HepG2 (cell line): ENCODE results near the gene CUL7. TPM values are rescaled to one million over a fixed set of nuclear protein-coding genes. Genes with fewer than 3 reads are reported as not detected.

Experiments
- AHDC1 ChIP-seq: sonication (generic); formaldehyde crosslinking; IDR thresholded peaks from 2 replicates; pipeline ENCODE4 v1.5.1; 2020; ENCODE audit warnings: mild to moderate bottlenecking, missing genetic modification reagents, borderline replicate concordance
- ATF7 ChIP-seq, 2 experiments: fragments of 450-650 bp in 1 of 2; sonication (generic) in 1 of 2; formaldehyde crosslinking in 1 of 2; IDR thresholded peaks; 2 replicates each; pipeline versions ENCODE4 v1.4.0 to v1.6.1; 2016 to 2020; ENCODE audit warnings: antibody characterized with exemption in 1 of 2, mild to moderate bottlenecking in 1 of 2, missing genetic modification reagents in 1 of 2
- DR1 ChIP-seq: sonication (generic); formaldehyde crosslinking; IDR thresholded peaks from 2 replicates; pipeline ENCODE4 v1.8.0; 2021; ENCODE audit warnings: mild to moderate bottlenecking, missing genetic modification reagents, inconsistent platforms
- IRF2 ChIP-seq: IDR thresholded peaks from 2 replicates; pipeline ENCODE4 v1.6.1; 2018; ENCODE audit warnings: missing genetic modification reagents, missing compliant biosample characterization
- MAZ ChIP-seq, 2 experiments: sonication (generic) in 1 of 2; formaldehyde crosslinking in 1 of 2; IDR thresholded peaks; 2 replicates each; pipeline versions ENCODE4 v1.5.0 to v1.6.1; 2012 to 2020; ENCODE audit warnings: low read depth in 2 of 2, mild to moderate bottlenecking in 2 of 2, borderline replicate concordance in 1 of 2, improper control_type of control experiment in 1 of 2, low read length in 1 of 2, missing genetic modification reagents in 1 of 2, moderate library complexity in 1 of 2
- SMAD9 ChIP-seq: sonication (generic); formaldehyde crosslinking; IDR thresholded peaks from 2 replicates; pipeline ENCODE4 v1.5.1; 2020; ENCODE audit warnings: mild to moderate bottlenecking, missing genetic modification reagents
- SNAPC4 ChIP-seq: sonication (generic); formaldehyde crosslinking; IDR thresholded peaks from 2 replicates; pipeline ENCODE4 v1.4.0; 2020; ENCODE audit warnings: mild to moderate bottlenecking, missing genetic modification reagents
- TAF15 ChIP-seq: fragments of 200-400 bp; formaldehyde crosslinking; IDR thresholded peaks from one replicate; pipeline ENCODE4 v1.6.1; 2018; ENCODE audit warnings: mild to moderate bottlenecking, low read depth, low read length; ENCODE audit not compliant: poor library complexity, severe bottlenecking
- ZNF281 ChIP-seq: sonication (generic); formaldehyde crosslinking; IDR thresholded peaks from 2 replicates; pipeline ENCODE4 v1.4.0; 2020; ENCODE audit warnings: missing genetic modification reagents, borderline replicate concordance
- ZNF335 ChIP-seq: sonication (generic); formaldehyde crosslinking; IDR thresholded peaks from 2 replicates; pipeline ENCODE4 v1.4.0; 2020; ENCODE audit warnings: missing genetic modification reagents
- ZNF354B ChIP-seq: sonication (generic); formaldehyde crosslinking; IDR thresholded peaks from 2 replicates; pipeline ENCODE4 v1.8.0; 2022; ENCODE audit warnings: mild to moderate bottlenecking, missing genetic modification reagents
- polyA plus RNA-seq, 8 experiments: library from polyadenylated mRNA; depleted of rRNA in 3 of 8; stranded (reverse) in 7 of 8; unstranded in 1 of 8; fragments of >200 nt; fragmentation: Illumina TruSeq in 4 of 8; extraction: Trizol in 4 of 8; gene quantifications; 2 replicates each; pipeline versions ENCODE4 v1.2.1 to v1.2.3, GENCODE V29; 2011 to 2016; ENCODE audit warnings: low read depth in 4 of 8, missing spikeins in 1 of 8, mixed read lengths in 1 of 8; ENCODE audit not compliant: insufficient read depth in 1 of 8
- total RNA-seq, 5 experiments: library from RNA; depleted of rRNA; stranded (reverse); fragments of >200 nt; fragmentation: Illumina TruSeq; extraction: Trizol; gene quantifications; 2 replicates each; pipeline ENCODE4 v1.2.3, GENCODE V29; 2016; ENCODE audit warnings: low read depth in 1 of 5
- TF ChIP-seq, protein P1 (sequence below): sonication (generic); formaldehyde crosslinking; conservative IDR thresholded peaks from 2 replicates; pipeline ENCODE4 v1.5.0; 2020; ENCODE audit warnings: missing genetic modification reagents

Gene CUL7
- total and polyA plus RNA-seq, 2 of the 13 experiments (the other 11 are each of a cell fraction or from before 2014, with no cell fraction given) = 32.0 to 60.7 TPM

- TF ChIP-seq, protein P1, sequence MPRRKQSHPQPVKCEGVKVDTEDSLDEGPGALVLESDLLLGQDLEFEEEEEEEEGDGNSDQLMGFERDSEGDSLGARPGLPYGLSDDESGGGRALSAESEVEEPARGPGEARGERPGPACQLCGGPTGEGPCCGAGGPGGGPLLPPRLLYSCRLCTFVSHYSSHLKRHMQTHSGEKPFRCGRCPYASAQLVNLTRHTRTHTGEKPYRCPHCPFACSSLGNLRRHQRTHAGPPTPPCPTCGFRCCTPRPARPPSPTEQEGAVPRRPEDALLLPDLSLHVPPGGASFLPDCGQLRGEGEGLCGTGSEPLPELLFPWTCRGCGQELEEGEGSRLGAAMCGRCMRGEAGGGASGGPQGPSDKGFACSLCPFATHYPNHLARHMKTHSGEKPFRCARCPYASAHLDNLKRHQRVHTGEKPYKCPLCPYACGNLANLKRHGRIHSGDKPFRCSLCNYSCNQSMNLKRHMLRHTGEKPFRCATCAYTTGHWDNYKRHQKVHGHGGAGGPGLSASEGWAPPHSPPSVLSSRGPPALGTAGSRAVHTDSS (CRISPR knock-in tag) = no peak
- no peak for TF ChIP-seq AHDC1 (CRISPR knock-in tag)
- no peak for TF ChIP-seq ZNF335 (CRISPR knock-in tag)
- TF ChIP-seq MAZ (IDR thresholded peaks at IDR 0.05; ENCODE audit: borderline replicate concordance, low read depth, low read length) = no peak
- peak; percentile 9; the same call in 1 of the 2 replicates for TF ChIP-seq MAZ (CRISPR knock-in tag; IDR thresholded peaks at IDR 0.05; ENCODE audit: low read depth)
- no peak for TF ChIP-seq SNAPC4
- no peak for TF ChIP-seq ATF7 (IDR thresholded peaks at IDR 0.05)
- no peak for TF ChIP-seq ATF7 (CRISPR knock-in tag; IDR thresholded peaks at IDR 0.05)
- TF ChIP-seq IRF2 = no peak
- TF ChIP-seq ZNF281 = no peak
- TF ChIP-seq DR1 (CRISPR knock-in tag) = no peak
- no peak for TF ChIP-seq ZNF354B (CRISPR knock-in tag)
- TF ChIP-seq SMAD9 (CRISPR knock-in tag) = no peak
- TF ChIP-seq TAF15 = no peak
These were observed 40.4 kb downstream of the CUL7 start (continued) for GRCh38 chr6:43013097-43013842.
